Sigmoid colon (tissue), 7 donors: ENCODE results near the gene ETS2. TPM values are rescaled to one million over a fixed set of nuclear protein-coding genes. Genes with fewer than 3 reads are reported as not detected.

Experiments
- DNase-seq: peaks from one replicate; pipeline ENCODE4 v3.0.0-alpha.2; 2019
- H3K27ac ChIP-seq, 4 donors: fragments of 200-600 bp; sonication (generic); one replicate each; pipeline ENCODE4 v1.5.1; 2016 to 2019; ENCODE audit warnings: mild to moderate bottlenecking in 1 of 4
- H3K27me3 ChIP-seq, 3 donors: fragments of 200-600 bp; sonication (generic); one replicate each; pipeline ENCODE4 v1.5.1; 2019; ENCODE audit warnings: mild to moderate bottlenecking in 1 of 3
- H3K36me3 ChIP-seq, 4 donors: fragments of 200-600 bp; sonication (generic); one replicate each; pipeline ENCODE4 v1.5.1; 2016 to 2019
- H3K4me1 ChIP-seq, 4 donors: fragments of 200-600 bp; sonication (generic); one replicate each; pipeline ENCODE4 v1.5.1; 2017 to 2019
- H3K4me3 ChIP-seq, 4 donors: fragments of 200-600 bp; sonication (generic); one replicate each; pipeline ENCODE4 v1.5.1; 2017 to 2019; ENCODE audit warnings: mild to moderate bottlenecking in 2 of 4, moderate library complexity in 1 of 4
- H3K9me3 ChIP-seq, 4 donors: fragments of 200-600 bp in 3 of 4; sonication (generic) in 3 of 4; one replicate each; pipeline versions ENCODE4 v1.5.1 to v1.6.1; 2013 to 2019
- CTCF ChIP-seq, 4 experiments: fragments of 450-650 bp in 3 of 4; fragments of 200-600 bp in 1 of 4; IDR thresholded peaks; one replicate each; pipeline ENCODE4 v1.5.1; 2016 to 2019; ENCODE audit warnings: antibody characterized with exemption in 4 of 4, mild to moderate bottlenecking in 3 of 4, moderate library complexity in 2 of 4
- EP300 ChIP-seq, 4 donors: sonication (generic); formaldehyde crosslinking; IDR thresholded peaks; one replicate each; pipeline ENCODE4 v1.6.1; 2017; ENCODE audit warnings: antibody characterized with exemption in 4 of 4
- POLR2A ChIP-seq, 2 donors: fragments of 450-650 bp; IDR thresholded peaks; one replicate each; pipeline ENCODE4 v1.6.1; 2016; ENCODE audit warnings: antibody characterized with exemption in 2 of 2, mild to moderate bottlenecking in 2 of 2, moderate library complexity in 2 of 2
- POLR2AphosphoS5 ChIP-seq, 4 donors: sonication (generic); formaldehyde crosslinking; IDR thresholded peaks; one replicate each; pipeline ENCODE4 v1.6.1; 2017; ENCODE audit warnings: antibody characterized with exemption in 4 of 4
- WGBS, 2 donors: extraction: QIAGEN DNeasy Blood & Tissue Kit; methylation state at CpG; one replicate each; pipeline ENCODE4 v1.1.7; 2013; 5-methylcytosine and 5-hydroxymethylcytosine counted together
- intact Hi-C: fragments of 100-400 bp; cut with DNase I; formaldehyde crosslinking; loops from one replicate; pipeline ENCODE4 v1.15.1; 2023
- polyA plus RNA-seq, 3 donors: library from polyadenylated mRNA; stranded (reverse); fragments of 200-250 nt; gene quantifications; one replicate each; pipeline ENCODE4 v1.2.3, GENCODE V29; 2013
- total RNA-seq, 4 donors: library from RNA; depleted of rRNA; stranded (reverse); fragments of >200 nt; gene quantifications; one replicate each; pipeline ENCODE4 v1.1.0, GENCODE V29; 2016
- donor health status: healthy with polysubstance abuse.
- donor health status: Bipolar disorder and iron deficiency.
- donor health status: healthy.

Gene ETS2
- total and polyA plus RNA-seq, 7 donors, result 32.1 to 133 (median 49.2) TPM

- intact Hi-C loops, result loop anchor here (1.0 kb wide), 1 partner anchor 156 kb away; no protein-coding TSS in a partner anchor
- H3K9me3 ChIP-seq, result no peaks in the 10 kb centered on the region
- H3K27ac ChIP-seq, result peak overlapping the region in 2 of 4 donors; percentile 63 to 79
- no peaks in the 10 kb centered on the region for H3K36me3 ChIP-seq
- WGBS, 2 donors, result 87 to 95% methylated on average over 3 of the region's 3 CpGs
- no peak for TF ChIP-seq EP300 (IDR thresholded peaks at IDR 0.05)
- no peak for TF ChIP-seq POLR2A (IDR thresholded peaks at IDR 0.05)
- no peak for TF ChIP-seq CTCF (IDR thresholded peaks at IDR 0.05)
- no peak for TF ChIP-seq POLR2AphosphoS5 (IDR thresholded peaks at IDR 0.05)
- DNase-seq, result no peak
- H3K4me1 ChIP-seq, result peaks cover 0 to 16% (median 11%) of the 10 kb centered on the region in 4 donors
- H3K27me3 ChIP-seq, result no peaks in the 10 kb centered on the region
- H3K4me3 ChIP-seq, result no peak overlapping the region
These were observed 26.9 kb downstream of the ETS2 start for GRCh38 chr21:38832664-38833063.

- DNase-seq, result no peak
- H3K4me3 ChIP-seq, result no peak overlapping the region
- TF ChIP-seq POLR2AphosphoS5 (IDR thresholded peaks at IDR 0.05) (no peak), POLR2A (IDR thresholded peaks at IDR 0.05) (no peak), EP300 (IDR thresholded peaks at IDR 0.05) (no peak), CTCF (IDR thresholded peaks at IDR 0.05) (no peak)
- no peak overlapping the region for H3K27ac ChIP-seq
- no peaks in the 10 kb centered on the region for H3K36me3 ChIP-seq
- peaks cover 0 to 16% (median 11%) of the 10 kb centered on the region in 4 donors for H3K4me1 ChIP-seq
- WGBS, 2 donors, result 76 to 96% methylated on average over 3 of the region's 3 CpGs
- intact Hi-C loops, result no loop called here
- no peaks in the 10 kb centered on the region for H3K9me3 ChIP-seq
- H3K27me3 ChIP-seq, result no peaks in the 10 kb centered on the region
These were observed 27.4 kb downstream of the ETS2 start for GRCh38 chr21:38833117-38833516.

- no peak for DNase-seq
- intact Hi-C loops, result no loop called here
- 60 to 83% methylated on average over 3 of the region's 3 CpGs for WGBS, 2 donors
These were observed 29.0 kb downstream of the ETS2 start for GRCh38 chr21:38834725-38835124.

GRCh38 chr21:38837806-38838461 lies 32.2 kb downstream of the ETS2 start:
- intact Hi-C loops, result no loop called here
- Histone ChIP-seq H3K27me3 (no peaks in the 10 kb centered on the region), H3K27ac (no peak overlapping the region), H3K4me3 (no peak overlapping the region), H3K4me1 (peaks cover 0 to 5% (median 2%) of the 10 kb centered on the region in 4 donors), H3K36me3 (no peaks in the 10 kb centered on the region), H3K9me3 (no peaks in the 10 kb centered on the region)
- no peak for TF ChIP-seq POLR2A (IDR thresholded peaks at IDR 0.05)
- no peak for DNase-seq
- WGBS, 2 donors, result 69 to 80% methylated on average over 5 of the region's 5 CpGs

More at GRCh38 chr21:38834725-38835124, 29.0 kb downstream of the ETS2 start:
- Histone ChIP-seq H3K27me3 (no peaks in the 10 kb centered on the region), H3K27ac (no peak overlapping the region), H3K36me3 (no peaks in the 10 kb centered on the region), H3K9me3 (no peaks in the 10 kb centered on the region), H3K4me1 (peaks cover 0 to 16% (median 12%) of the 10 kb centered on the region in 4 donors), H3K4me3 (no peak overlapping the region)
- no peak for TF ChIP-seq EP300 (IDR thresholded peaks at IDR 0.05)
- no peak for TF ChIP-seq POLR2AphosphoS5 (IDR thresholded peaks at IDR 0.05)
- no peak for TF ChIP-seq CTCF (IDR thresholded peaks at IDR 0.05)

GRCh38 chr21:38838598-38839327 lies 33.0 kb downstream of the ETS2 start:
- TF ChIP-seq POLR2A (IDR thresholded peaks at IDR 0.05), result no peak
- no peak for TF ChIP-seq EP300 (IDR thresholded peaks at IDR 0.05)
- no peak for TF ChIP-seq POLR2AphosphoS5 (IDR thresholded peaks at IDR 0.05)
- TF ChIP-seq CTCF (IDR thresholded peaks at IDR 0.05), result no peak
- no peaks in the 10 kb centered on the region for H3K9me3 ChIP-seq
- H3K4me3 ChIP-seq, result no peak overlapping the region
- peak overlapping the region in 1 of 4 donors; percentile 30 for H3K27ac ChIP-seq
- no peak for DNase-seq
- intact Hi-C loops, result no loop called here
- WGBS, 2 donors, result 88 to 92% methylated on average over 12 of the region's 12 CpGs
- no peaks in the 10 kb centered on the region for H3K27me3 ChIP-seq
- peaks cover 0 to 5% (median 2%) of the 10 kb centered on the region in 4 donors for H3K4me1 ChIP-seq
- H3K36me3 ChIP-seq, result no peaks in the 10 kb centered on the region
